OCI-LY7 (cell line): Measurements from ENCODE around the gene KLF11.

Source experiments
- EZH2phosphoT487 ChIP-seq: fragments of 200-600 bp; sonication (generic); IDR thresholded peaks from 2 replicates; pipeline ENCODE4 v1.6.1; 2018; ENCODE audit warnings: low read depth, borderline replicate concordance, mild to moderate bottlenecking, mixed run types, antibody characterized with exemption, low read length, moderate library complexity, mixed read lengths
- TF ChIP-seq, protein P1 (sequence below): fragments of 200-600 bp; sonication (generic); conservative IDR thresholded peaks from 2 replicates; pipeline ENCODE4 v1.5.1; 2014; ENCODE audit warnings: mild to moderate bottlenecking, antibody characterized with exemption, low read length, moderate library complexity, mixed read lengths

DNA sequence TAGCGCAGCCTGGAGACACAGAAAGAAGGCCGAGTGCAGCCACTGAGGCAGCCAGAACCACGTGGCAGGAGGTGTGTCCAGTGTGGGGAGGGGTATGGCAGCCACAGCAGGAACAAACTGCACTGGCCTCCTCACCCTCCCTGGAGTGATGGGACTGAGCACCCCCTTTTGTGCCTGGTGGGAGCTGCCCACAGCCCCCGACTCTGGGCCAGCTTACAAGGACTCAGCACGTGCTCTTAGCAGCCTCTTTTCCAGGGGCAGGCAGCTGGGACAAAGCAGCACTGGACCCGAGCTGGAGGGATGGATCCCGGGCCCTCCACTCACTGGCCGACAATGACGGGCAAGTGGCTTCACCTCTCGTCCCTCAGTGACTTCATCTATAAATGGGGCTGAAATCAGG is 5.2 kb upstream of the KLF11 start:
- TF ChIP-seq, protein P1, sequence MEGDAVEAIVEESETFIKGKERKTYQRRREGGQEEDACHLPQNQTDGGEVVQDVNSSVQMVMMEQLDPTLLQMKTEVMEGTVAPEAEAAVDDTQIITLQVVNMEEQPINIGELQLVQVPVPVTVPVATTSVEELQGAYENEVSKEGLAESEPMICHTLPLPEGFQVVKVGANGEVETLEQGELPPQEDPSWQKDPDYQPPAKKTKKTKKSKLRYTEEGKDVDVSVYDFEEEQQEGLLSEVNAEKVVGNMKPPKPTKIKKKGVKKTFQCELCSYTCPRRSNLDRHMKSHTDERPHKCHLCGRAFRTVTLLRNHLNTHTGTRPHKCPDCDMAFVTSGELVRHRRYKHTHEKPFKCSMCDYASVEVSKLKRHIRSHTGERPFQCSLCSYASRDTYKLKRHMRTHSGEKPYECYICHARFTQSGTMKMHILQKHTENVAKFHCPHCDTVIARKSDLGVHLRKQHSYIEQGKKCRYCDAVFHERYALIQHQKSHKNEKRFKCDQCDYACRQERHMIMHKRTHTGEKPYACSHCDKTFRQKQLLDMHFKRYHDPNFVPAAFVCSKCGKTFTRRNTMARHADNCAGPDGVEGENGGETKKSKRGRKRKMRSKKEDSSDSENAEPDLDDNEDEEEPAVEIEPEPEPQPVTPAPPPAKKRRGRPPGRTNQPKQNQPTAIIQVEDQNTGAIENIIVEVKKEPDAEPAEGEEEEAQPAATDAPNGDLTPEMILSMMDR = no peak
- no peak for TF ChIP-seq EZH2phosphoT487
